Mucosa of rectum (tissue), 2 donors: ENCODE measurements around the gene TNFRSF1B.

Source experiments
- H3K27ac ChIP-seq, 2 donors: one replicate each; pipeline ENCODE4 v1.7.0; 2013; ENCODE audit warnings: inconsistent platforms in 2 of 2, low read depth in 2 of 2, low read length in 2 of 2
- H3K27me3 ChIP-seq, 2 donors: one replicate each; pipeline ENCODE4 v1.7.0; 2013; ENCODE audit warnings: low read length in 2 of 2; ENCODE audit not compliant: control insufficient read depth in 2 of 2, insufficient read depth in 2 of 2
- H3K36me3 ChIP-seq, 2 donors: one replicate each; pipeline ENCODE4 v1.7.0; 2013; ENCODE audit warnings: low read length in 2 of 2; ENCODE audit not compliant: control insufficient read depth in 2 of 2, insufficient read depth in 2 of 2
- H3K4me1 ChIP-seq, 2 donors: one replicate each; pipeline ENCODE4 v1.7.0; 2013; ENCODE audit warnings: low read length in 2 of 2, mild to moderate bottlenecking in 1 of 2; ENCODE audit not compliant: control insufficient read depth in 2 of 2, insufficient read depth in 2 of 2
- H3K4me3 ChIP-seq, 2 donors: one replicate each; pipeline ENCODE4 v1.7.0; 2013; ENCODE audit warnings: low read length in 2 of 2
- H3K9ac ChIP-seq, 2 donors: one replicate each; pipeline ENCODE4 v1.7.0; 2013; ENCODE audit warnings: low read length in 2 of 2, low read depth in 1 of 2, mild to moderate bottlenecking in 1 of 2
- H3K9me3 ChIP-seq, 2 donors: one replicate each; pipeline ENCODE4 v1.7.0; 2013; ENCODE audit warnings: low read length in 2 of 2; ENCODE audit not compliant: control insufficient read depth in 2 of 2
- donor health status: healthy.
- donor health status: Normal muscosa, but diverticular disease.

TNFRSF1B gene

GRCh38 chr1:12176298-12177118 is 9.7 kb downstream of the TNFRSF1B start:
- H3K36me3 ChIP-seq, result no peaks in the 10 kb centered on the region
- H3K4me1 ChIP-seq, result peaks cover 26 to 28% of the 10 kb centered on the region in 2 donors
- H3K27me3 ChIP-seq, result no peaks in the 10 kb centered on the region
- no peak overlapping the region for H3K9ac ChIP-seq
- no peak overlapping the region for H3K4me3 ChIP-seq
- no peak overlapping the region for H3K27ac ChIP-seq
- no peaks in the 10 kb centered on the region for H3K9me3 ChIP-seq

- Histone ChIP-seq H3K4me3 (peak overlapping the region in 1 of 2 donors; percentile 13), H3K9ac (peak overlapping the region in 1 of 2 donors; percentile 24), H3K4me1 (peaks cover 26% of the 10 kb centered on the region in 2 donors), H3K9me3 (no peaks in the 10 kb centered on the region), H3K27ac (peak overlapping the region in 1 of 2 donors; percentile 56), H3K36me3 (no peaks in the 10 kb centered on the region), H3K27me3 (no peaks in the 10 kb centered on the region)
Observed at GRCh38 chr1:12177156-12177998, 10.6 kb downstream of the TNFRSF1B start.

DNA sequence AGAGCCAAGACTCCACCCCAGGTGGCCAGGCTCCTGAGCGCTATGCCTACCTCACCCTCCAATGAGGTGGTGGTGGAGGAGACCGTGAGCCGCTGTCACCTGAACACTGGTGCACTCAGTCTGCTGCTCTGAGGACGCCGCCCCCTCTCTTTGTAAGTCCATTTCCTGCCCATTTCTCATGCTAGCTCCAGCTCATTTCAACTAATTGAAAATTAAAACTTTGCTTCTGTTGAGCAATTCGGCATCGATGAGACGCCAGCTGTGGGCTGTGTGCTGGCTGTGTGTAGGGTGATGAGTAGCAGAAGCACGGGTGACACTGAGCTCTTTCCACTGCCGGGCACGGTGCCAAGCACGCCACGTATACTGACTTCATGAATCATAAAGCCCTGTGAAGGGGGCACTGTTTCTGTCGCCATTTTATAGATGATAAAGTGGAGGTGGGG is 11.2 kb downstream of the TNFRSF1B start:
- H3K4me3 ChIP-seq, result peak overlapping the region in 1 of 2 donors; percentile 13
- peak overlapping the region in 1 of 2 donors; percentile 24 for H3K9ac ChIP-seq
- no peaks in the 10 kb centered on the region for H3K36me3 ChIP-seq
- peaks cover 23 to 26% of the 10 kb centered on the region in 2 donors for H3K4me1 ChIP-seq
- H3K9me3 ChIP-seq, result no peaks in the 10 kb centered on the region
- H3K27ac ChIP-seq, result peak overlapping the region; percentile 20 to 56
- H3K27me3 ChIP-seq, result no peaks in the 10 kb centered on the region

DNA sequence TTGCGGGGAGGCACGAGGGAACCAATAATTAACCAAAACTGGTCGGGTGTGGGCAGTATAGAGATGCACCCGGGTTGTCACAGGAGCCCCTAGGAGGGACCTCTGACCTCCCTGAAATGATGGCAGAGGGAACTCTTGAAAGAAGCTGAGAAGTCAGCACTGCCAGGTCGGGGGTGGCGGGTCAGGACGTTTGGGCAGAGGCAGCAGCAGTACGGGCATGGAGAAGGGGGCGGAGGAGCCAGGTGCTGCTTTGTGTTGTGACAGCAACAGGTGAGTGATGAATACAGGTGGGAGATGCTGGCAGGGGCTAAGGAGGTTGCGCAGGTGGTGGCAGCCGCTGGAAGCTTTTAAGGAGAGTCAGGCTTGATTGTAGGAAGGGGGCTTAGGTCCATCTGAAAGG is 11.7 kb downstream of the TNFRSF1B start:
- H3K36me3 ChIP-seq, result no peaks in the 10 kb centered on the region
- no peak overlapping the region for H3K4me3 ChIP-seq
- H3K27me3 ChIP-seq, result no peaks in the 10 kb centered on the region
- H3K27ac ChIP-seq, result peak overlapping the region; percentile 20 to 52
- peak overlapping the region in 1 of 2 donors; percentile 41 for H3K9ac ChIP-seq
- H3K4me1 ChIP-seq, result peaks cover 21 to 23% of the 10 kb centered on the region in 2 donors
- no peaks in the 10 kb centered on the region for H3K9me3 ChIP-seq

GRCh38 chr1:12179111-12179519 is 12.3 kb downstream of the TNFRSF1B start:
- Histone ChIP-seq H3K9ac (no peak overlapping the region), H3K27ac (peak overlapping the region in 1 of 2 donors; percentile 52), H3K9me3 (no peaks in the 10 kb centered on the region), H3K4me3 (no peak overlapping the region), H3K27me3 (no peaks in the 10 kb centered on the region), H3K36me3 (no peaks in the 10 kb centered on the region), H3K4me1 (peaks cover 20 to 21% of the 10 kb centered on the region in 2 donors)

DNA sequence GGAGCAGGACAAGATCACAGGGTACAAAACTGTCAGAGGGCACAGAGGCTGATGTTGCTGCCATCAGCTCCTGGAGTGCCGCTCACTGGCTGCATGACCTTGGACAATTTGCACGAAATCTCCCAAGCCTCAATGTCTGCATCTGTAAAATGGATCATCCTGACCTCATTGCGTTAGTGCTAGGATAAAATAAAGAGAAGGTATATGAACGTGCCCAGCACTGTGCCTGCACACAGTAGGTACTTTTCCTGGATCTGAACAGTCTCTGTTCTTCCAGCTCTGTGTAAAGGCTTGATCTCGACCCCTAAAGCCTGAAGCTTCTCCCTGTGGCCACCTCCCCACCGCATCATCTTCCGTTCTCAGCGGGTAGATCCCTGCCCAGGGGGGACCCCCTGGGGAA is 12.9 kb downstream of the TNFRSF1B start:
- Histone ChIP-seq H3K9me3 (no peaks in the 10 kb centered on the region), H3K27ac (peak overlapping the region; percentile 19 to 52), H3K27me3 (no peaks in the 10 kb centered on the region), H3K4me3 (no peak overlapping the region), H3K9ac (no peak overlapping the region), H3K36me3 (no peaks in the 10 kb centered on the region), H3K4me1 (peaks cover 17 to 23% of the 10 kb centered on the region in 2 donors)

- H3K9me3 ChIP-seq, result no peaks in the 10 kb centered on the region
- H3K4me1 ChIP-seq, result peaks cover 19 to 21% of the 10 kb centered on the region in 2 donors
- no peak overlapping the region for H3K4me3 ChIP-seq
- peak overlapping the region in 1 of 2 donors; percentile 34 for H3K9ac ChIP-seq
- no peaks in the 10 kb centered on the region for H3K36me3 ChIP-seq
- H3K27me3 ChIP-seq, result no peaks in the 10 kb centered on the region
- peak overlapping the region; percentile 56 to 67 for H3K27ac ChIP-seq
Observed at GRCh38 chr1:12180315-12180714, 13.5 kb downstream of the TNFRSF1B start.

DNA sequence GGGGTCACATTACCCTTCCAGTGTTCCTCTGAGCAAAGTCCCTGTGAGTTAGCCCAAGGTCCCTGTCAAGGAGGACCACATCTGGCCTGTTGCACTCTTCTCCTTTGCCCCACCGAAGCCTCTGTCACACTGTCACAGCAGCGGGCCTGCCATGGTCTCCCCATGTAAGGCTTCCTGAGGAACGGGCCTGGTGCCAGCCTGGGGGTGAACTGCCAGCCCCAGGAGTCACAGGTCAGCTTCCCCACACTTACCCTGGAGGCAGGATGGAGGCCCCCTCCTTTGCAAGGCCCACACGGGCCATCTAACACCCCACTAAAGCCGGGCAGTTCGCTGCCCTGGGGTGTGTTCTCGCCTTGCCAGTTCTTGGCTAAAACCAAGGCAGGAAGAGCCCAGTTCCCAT is 14.1 kb downstream of the TNFRSF1B start:
- no peaks in the 10 kb centered on the region for H3K27me3 ChIP-seq
- H3K9ac ChIP-seq, result no peak overlapping the region
- H3K4me1 ChIP-seq, result peaks cover 25 to 26% of the 10 kb centered on the region in 2 donors
- H3K27ac ChIP-seq, result peak overlapping the region; percentile 56 to 67
- no peak overlapping the region for H3K4me3 ChIP-seq
- H3K36me3 ChIP-seq, result no peaks in the 10 kb centered on the region
- no peaks in the 10 kb centered on the region for H3K9me3 ChIP-seq

DNA sequence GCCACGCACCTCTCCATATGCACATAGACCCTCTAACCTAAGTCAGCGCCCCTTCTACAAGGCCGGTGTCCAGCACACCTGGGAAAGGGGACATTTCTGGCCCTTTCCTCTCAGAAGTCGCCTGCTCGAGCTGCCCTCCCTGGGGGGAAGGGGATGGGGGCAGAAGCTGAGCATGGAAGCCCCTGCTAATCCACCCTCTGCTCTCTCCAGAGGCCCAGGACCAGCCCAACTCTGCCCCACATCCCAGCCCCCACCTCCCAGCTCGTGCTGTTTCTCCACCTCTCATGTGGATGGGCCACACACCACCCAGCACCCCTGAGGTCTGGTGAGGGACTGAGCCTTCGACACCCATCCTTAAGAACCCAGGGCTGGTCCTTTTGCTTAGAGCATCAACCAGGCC is 14.8 kb downstream of the TNFRSF1B start:
- Histone ChIP-seq H3K27me3 (no peaks in the 10 kb centered on the region), H3K27ac (peak overlapping the region in 1 of 2 donors; percentile 56), H3K4me3 (no peak overlapping the region), H3K9ac (no peak overlapping the region), H3K36me3 (no peaks in the 10 kb centered on the region), H3K4me1 (peaks cover 27 to 32% of the 10 kb centered on the region in 2 donors), H3K9me3 (no peaks in the 10 kb centered on the region)
